Gastroesophageal sphincter (tissue), 4 donors: Measurements from ENCODE around the gene GUCD1. TPM values are rescaled to one million over a fixed set of nuclear protein-coding genes. Genes with fewer than 3 reads are reported as not detected.

ENCODE experiments used
- ATAC-seq: fragments of 150-250 bp; one replicate; pipeline ENCODE4 v1.9.1; 2016; ENCODE audit warnings: mild to moderate bottlenecking, moderate library complexity
- H3K27ac ChIP-seq, 4 donors: fragments of 200-600 bp; sonication (generic) in 3 of 4; 1 replicate in 3 of 4; 2 replicates in 1 of 4; pipeline ENCODE4 v1.5.1; 2016 to 2019
- H3K27me3 ChIP-seq: fragments of 200-600 bp; sonication (generic); one replicate; pipeline ENCODE4 v1.5.1; 2019
- H3K36me3 ChIP-seq, 2 donors: fragments of 200-600 bp; sonication (generic); one replicate each; pipeline ENCODE4 v1.5.1; 2019; ENCODE audit warnings: control low read depth in 1 of 2
- H3K4me1 ChIP-seq, 3 donors: fragments of 200-600 bp; sonication (generic); 1 replicate in 2 of 3; 2 replicates in 1 of 3; pipeline ENCODE4 v1.5.1; 2016 to 2019; ENCODE audit warnings: control low read depth in 2 of 3
- H3K4me3 ChIP-seq, 2 donors: fragments of 200-600 bp; sonication (generic); one replicate each; pipeline ENCODE4 v1.5.1; 2019; ENCODE audit warnings: mild to moderate bottlenecking in 1 of 2, moderate library complexity in 1 of 2
- H3K9me3 ChIP-seq, 3 donors: fragments of 200-600 bp; sonication (generic); one replicate each; pipeline ENCODE4 v1.5.1; 2017 to 2019; ENCODE audit warnings: control low read depth in 2 of 3
- EP300 ChIP-seq: sonication (generic); formaldehyde crosslinking; IDR thresholded peaks from one replicate; pipeline ENCODE4 v1.6.1; 2017; ENCODE audit warnings: antibody characterized with exemption, mild to moderate bottlenecking
- POLR2A ChIP-seq, 2 donors: fragments of 450-650 bp; IDR thresholded peaks; one replicate each; pipeline ENCODE4 v1.6.1; 2017; ENCODE audit warnings: antibody characterized with exemption in 2 of 2, mild to moderate bottlenecking in 2 of 2, moderate library complexity in 1 of 2
- POLR2AphosphoS5 ChIP-seq: sonication (generic); formaldehyde crosslinking; IDR thresholded peaks from one replicate; pipeline ENCODE4 v1.6.1; 2017; ENCODE audit warnings: antibody characterized with exemption
- WGBS, 2 donors: methylation state at CpG; one replicate each; pipeline ENCODE4 v1.1.5; 2018; ENCODE audit warnings: low coverage in 1 of 2; 5-methylcytosine and 5-hydroxymethylcytosine counted together
- total RNA-seq, 4 donors: library from RNA; depleted of rRNA; stranded (reverse); fragments of >200 nt; gene quantifications; one replicate each; pipeline ENCODE4 v1.1.0, GENCODE V29; 2016
- TF ChIP-seq, protein P1 (sequence below), 4 experiments: fragments of 200-600 bp in 2 of 4; fragments of 450-650 bp in 2 of 4; sonication (generic) in 1 of 4; IDR thresholded peaks; one replicate each; pipeline ENCODE4 v1.5.1; 2017 to 2019; ENCODE audit warnings: antibody characterized with exemption in 4 of 4, mild to moderate bottlenecking in 2 of 4, moderate library complexity in 2 of 4

The GUCD1 gene
- total RNA-seq, 4 donors from 2014 or later: 107 to 178 (median 121) TPM

DNA sequence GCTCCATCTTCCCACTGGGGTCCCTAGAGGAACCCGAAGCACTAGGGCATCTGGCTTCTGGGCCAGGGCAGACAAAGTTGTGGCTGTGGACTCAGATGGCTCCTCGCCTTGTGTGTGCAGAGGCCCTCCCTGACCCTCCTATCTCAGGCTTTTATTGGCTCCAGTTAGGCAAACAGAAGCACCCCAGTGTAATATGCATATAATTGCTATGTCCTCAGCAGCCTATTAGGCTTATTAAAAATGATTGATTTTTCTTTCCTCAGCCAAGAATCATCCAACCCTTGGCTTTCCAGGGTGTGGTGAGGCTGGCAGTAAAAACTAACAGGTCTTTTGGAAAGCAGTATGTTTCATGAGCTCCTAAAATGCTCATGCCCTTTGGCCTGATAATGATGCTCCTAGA, 37.5 kb downstream of the GUCD1 start:
- Histone ChIP-seq H3K4me3 (no peak overlapping the region), H3K27me3 (no peaks in the 10 kb centered on the region), H3K36me3 (no peaks in the 10 kb centered on the region), H3K27ac (no peak overlapping the region), H3K9me3 (no peaks in the 10 kb centered on the region), H3K4me1 (peaks cover 0 to 21% (median 0%) of the 10 kb centered on the region in 3 donors)
- 100% methylated on average over 1 of the region's 2 CpGs for WGBS, 2 donors
- TF ChIP-seq, protein P1, sequence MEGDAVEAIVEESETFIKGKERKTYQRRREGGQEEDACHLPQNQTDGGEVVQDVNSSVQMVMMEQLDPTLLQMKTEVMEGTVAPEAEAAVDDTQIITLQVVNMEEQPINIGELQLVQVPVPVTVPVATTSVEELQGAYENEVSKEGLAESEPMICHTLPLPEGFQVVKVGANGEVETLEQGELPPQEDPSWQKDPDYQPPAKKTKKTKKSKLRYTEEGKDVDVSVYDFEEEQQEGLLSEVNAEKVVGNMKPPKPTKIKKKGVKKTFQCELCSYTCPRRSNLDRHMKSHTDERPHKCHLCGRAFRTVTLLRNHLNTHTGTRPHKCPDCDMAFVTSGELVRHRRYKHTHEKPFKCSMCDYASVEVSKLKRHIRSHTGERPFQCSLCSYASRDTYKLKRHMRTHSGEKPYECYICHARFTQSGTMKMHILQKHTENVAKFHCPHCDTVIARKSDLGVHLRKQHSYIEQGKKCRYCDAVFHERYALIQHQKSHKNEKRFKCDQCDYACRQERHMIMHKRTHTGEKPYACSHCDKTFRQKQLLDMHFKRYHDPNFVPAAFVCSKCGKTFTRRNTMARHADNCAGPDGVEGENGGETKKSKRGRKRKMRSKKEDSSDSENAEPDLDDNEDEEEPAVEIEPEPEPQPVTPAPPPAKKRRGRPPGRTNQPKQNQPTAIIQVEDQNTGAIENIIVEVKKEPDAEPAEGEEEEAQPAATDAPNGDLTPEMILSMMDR (IDR thresholded peaks at IDR 0.05): no peak
- TF ChIP-seq EP300 (no peak), POLR2AphosphoS5 (no peak), POLR2A (IDR thresholded peaks at IDR 0.05) (no peak)
- no peak for ATAC-seq

DNA sequence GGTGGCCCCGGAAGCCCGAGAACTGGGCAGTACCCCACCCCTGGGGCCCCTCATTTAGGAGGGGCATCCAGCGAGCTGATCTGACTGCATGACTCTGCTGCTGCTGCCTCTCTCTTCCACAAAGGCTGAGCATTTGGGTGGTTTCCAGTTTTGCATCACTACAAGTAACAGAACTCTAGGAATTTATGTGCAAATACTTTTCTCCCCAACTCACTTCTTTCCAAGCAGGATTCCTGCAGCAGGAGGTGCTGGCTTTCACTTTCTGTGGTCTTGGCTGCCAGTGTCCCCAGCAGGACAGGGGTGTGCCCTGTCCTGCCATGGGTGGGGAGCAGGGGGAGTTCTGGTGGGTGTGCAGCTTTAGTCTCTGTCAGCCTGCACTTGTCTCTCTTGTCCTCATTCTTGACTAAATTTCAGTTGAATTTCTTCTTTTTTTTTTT, 38.6 kb downstream of the GUCD1 start:
- H3K27me3 ChIP-seq: no peaks in the 10 kb centered on the region
- H3K4me1 ChIP-seq: peaks cover 0 to 21% (median 0%) of the 10 kb centered on the region in 3 donors
- ATAC-seq: peak; percentile 67
- WGBS, 2 donors: 25% methylated on average over 2 of the region's 3 CpGs; no CpG with 5 or more reads in 1 of the 2 donors
- no peak overlapping the region for H3K4me3 ChIP-seq
- H3K36me3 ChIP-seq: no peaks in the 10 kb centered on the region
- H3K27ac ChIP-seq: no peak overlapping the region
- H3K9me3 ChIP-seq: no peaks in the 10 kb centered on the region
- no peak for TF ChIP-seq POLR2AphosphoS5

DNA sequence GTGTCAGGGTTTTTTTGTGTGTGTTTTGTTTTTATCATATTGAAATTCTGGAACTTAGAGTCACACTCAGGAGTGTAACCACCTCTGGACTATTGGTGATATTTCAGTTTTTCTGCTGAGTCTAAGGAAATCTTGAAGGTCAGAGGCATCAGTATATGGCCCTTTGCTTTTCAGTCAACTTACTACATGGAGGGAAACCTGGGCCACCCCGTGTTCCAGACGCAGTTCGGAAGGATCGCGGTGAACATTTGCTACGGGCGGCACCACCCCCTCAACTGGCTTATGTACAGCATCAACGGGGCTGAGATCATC, 40.0 kb downstream of the GUCD1 start:
- TF ChIP-seq POLR2A (IDR thresholded peaks at IDR 0.05) (no peak), EP300 (no peak), POLR2AphosphoS5 (no peak)
- TF ChIP-seq, protein P1 (IDR thresholded peaks at IDR 0.05): no peak
- H3K27ac ChIP-seq: no peak overlapping the region
- H3K9me3 ChIP-seq: no peaks in the 10 kb centered on the region
- ATAC-seq: no peak
- 95% methylated on average over 7 of the region's 8 CpGs for WGBS, 2 donors
- peaks cover 0 to 32% (median 6%) of the 10 kb centered on the region in 3 donors for H3K4me1 ChIP-seq
- no peaks in the 10 kb centered on the region for H3K36me3 ChIP-seq
- no peaks in the 10 kb centered on the region for H3K27me3 ChIP-seq
- no peak overlapping the region for H3K4me3 ChIP-seq

DNA sequence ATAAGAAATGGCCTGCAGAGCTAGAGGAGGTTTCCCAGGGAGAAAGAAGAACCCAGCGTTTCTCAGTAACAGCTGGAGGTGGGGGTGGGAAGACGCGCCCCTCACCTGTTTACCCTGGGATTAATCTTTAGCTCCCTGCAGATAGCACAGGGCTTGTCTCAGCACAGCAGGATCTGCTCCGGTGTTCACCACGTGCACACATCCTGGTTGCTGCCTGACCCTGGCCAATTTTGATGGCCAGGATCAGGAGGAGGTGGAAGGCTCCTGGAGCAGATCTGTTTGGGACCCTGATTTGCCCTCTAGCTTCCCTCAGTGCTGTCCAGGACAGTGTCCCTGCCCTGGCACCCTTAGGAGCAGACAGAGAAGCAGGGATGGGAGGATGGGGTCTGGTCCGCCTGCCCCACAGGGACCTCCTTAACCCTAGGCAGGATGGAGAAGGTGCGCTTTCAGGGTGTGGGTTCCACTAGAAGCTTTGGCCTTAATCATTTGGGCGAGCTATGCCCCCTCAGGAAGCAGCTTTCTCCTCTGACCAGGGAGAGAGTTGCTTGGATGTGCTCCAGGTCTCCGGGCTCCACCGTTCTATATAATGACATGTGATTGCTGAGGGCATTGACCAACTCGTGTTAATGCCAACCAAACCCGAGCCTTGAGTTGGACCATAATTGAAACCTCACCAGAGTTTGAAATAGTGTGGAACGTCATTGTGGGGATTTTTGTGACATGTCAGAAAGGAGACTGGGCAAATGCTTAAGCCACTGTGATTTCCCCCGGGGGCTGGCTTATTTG, 40.5 kb downstream of the GUCD1 start:
- no peak for ATAC-seq
- 81 to 85% methylated on average over 5 to 6 of the region's 14 CpGs for WGBS, 2 donors
- Histone ChIP-seq H3K4me1 (peaks cover 0 to 32% (median 6%) of the 10 kb centered on the region in 3 donors), H3K27me3 (no peaks in the 10 kb centered on the region), H3K36me3 (no peaks in the 10 kb centered on the region), H3K9me3 (no peaks in the 10 kb centered on the region), H3K4me3 (no peak overlapping the region), H3K27ac (no peak overlapping the region)
- TF ChIP-seq POLR2AphosphoS5: no peak
- TF ChIP-seq EP300: no peak
- no peak for TF ChIP-seq POLR2A (IDR thresholded peaks at IDR 0.05)
- TF ChIP-seq, protein P1 (IDR thresholded peaks at IDR 0.05): no peak

DNA sequence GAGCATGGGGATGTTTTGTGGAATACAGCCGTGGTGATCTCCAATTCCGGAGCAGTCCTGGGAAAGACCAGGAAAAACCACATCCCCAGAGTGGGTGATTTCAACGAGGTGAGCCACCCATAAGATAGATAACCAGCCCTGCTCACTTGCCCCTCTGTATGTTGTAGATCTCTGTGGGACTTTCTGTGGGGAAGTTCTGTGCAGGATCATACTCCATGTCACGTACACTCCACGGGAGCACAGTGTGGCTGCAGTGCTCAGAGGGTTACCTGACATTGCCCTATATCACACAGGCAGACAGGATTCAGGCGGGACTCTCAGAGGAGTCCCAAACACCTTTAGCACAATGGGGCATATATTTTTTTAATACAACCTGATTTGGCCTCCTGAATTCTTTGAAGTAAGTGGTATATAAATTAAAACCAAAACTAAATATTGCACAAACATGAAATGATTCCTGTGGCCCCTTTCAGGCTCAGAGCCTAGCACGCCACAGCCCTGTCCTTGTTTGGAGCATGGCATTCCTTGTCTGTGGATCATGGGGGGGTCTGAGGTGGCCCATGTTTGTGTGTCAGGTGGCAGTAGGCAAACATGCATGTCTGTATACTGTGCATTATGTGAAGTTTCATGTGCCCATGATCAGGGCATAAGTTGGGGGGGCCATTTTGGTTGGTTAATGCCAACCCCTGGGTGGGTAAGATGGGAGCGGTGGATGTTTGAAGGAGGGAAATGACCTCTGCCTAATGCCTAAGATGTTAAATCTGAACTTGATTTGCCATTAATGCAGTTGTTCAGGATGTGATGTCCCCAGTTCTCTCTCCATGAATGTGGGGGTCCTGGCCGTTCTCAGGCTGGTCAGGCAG, 41.3 kb downstream of the GUCD1 start:
- no peak for ATAC-seq
- no peak for TF ChIP-seq EP300
- TF ChIP-seq POLR2A (IDR thresholded peaks at IDR 0.05): no peak
- TF ChIP-seq, protein P1 (IDR thresholded peaks at IDR 0.05): no peak
- no peak for TF ChIP-seq POLR2AphosphoS5
- no peak overlapping the region for H3K27ac ChIP-seq
- peaks cover 0 to 32% (median 6%) of the 10 kb centered on the region in 3 donors for H3K4me1 ChIP-seq
- no peak overlapping the region for H3K4me3 ChIP-seq
- no peaks in the 10 kb centered on the region for H3K9me3 ChIP-seq
- H3K36me3 ChIP-seq: no peaks in the 10 kb centered on the region
- 82 to 94% methylated on average over 5 to 6 of the region's 9 CpGs for WGBS, 2 donors
- no peaks in the 10 kb centered on the region for H3K27me3 ChIP-seq
